GM12878 (cell line): ENCODE data around the gene WDR45B. TPM values are rescaled to one million over a fixed set of nuclear protein-coding genes. Genes with fewer than 3 reads are reported as not detected.
A peak's percentile ranks its signal among the peaks of the same experiment; 100 is the strongest.

Source experiments
- ATAC-seq: fragments of 200-7000 bp; cut with Tn5 transposase; 3 replicates; pipeline ENCODE4 v1.9.1; 2020; ENCODE audit warnings: mild to moderate bottlenecking, moderate library complexity
- BruUV-seq: library from RNA; stranded (reverse); fragments of 400-500 nt; replicated peaks from 2 replicates; lab custom pipeline; 2021; lab: Mats Ljungman, UMichigan
- CTCF ChIA-PET: fragments of 300-600 bp; sonication (Branson Sonifier 250); formaldehyde crosslinking; extraction: SDS; loops from one replicate; lab custom pipeline; 2021; ENCODE audit warnings: inconsistent platforms; lab: Yijun Ruan, JAX
- POLR2A ChIA-PET: fragments of 350-600 bp; formaldehyde crosslinking; extraction: SDS; loops from one replicate; lab custom pipeline; 2021; ENCODE audit warnings: inconsistent platforms; lab: Charles Lee
- RAD21 ChIA-PET: fragments of 300-600 bp; sonication (Branson Sonifier 250); formaldehyde crosslinking; loops from one replicate; lab custom pipeline; 2023; ENCODE audit warnings: antibody characterized with exemption; ENCODE audit not compliant: unreplicated experiment; lab: Charles Lee
- SMC1A ChIA-PET: fragments of 300-600 bp; sonication (Branson Sonifier 250); formaldehyde crosslinking; loops from one replicate; lab custom pipeline; 2023; ENCODE audit not compliant: unreplicated experiment, uncharacterized antibody; lab: Charles Lee
- DNase-seq: peaks from one replicate; pipeline ENCODE4 v3.0.0-alpha.2; 2011; ENCODE audit warnings: low read depth, low spot score
- FAIRE-seq: peaks from 3 replicates; lab custom pipeline; 2011; peaks lifted over from hg19 to GRCh38; lab: Jason Lieb, UNC
- H2AFZ ChIP-seq: 2 replicates; pipeline ENCODE4 v1.6.0; 2011; ENCODE audit warnings: low read depth, low read length, control low read depth; ENCODE audit not compliant: control insufficient read depth
- H3K27ac ChIP-seq: 2 replicates; pipeline ENCODE4 v1.5.1; 2011; ENCODE audit warnings: control low read depth; ENCODE audit not compliant: control insufficient read depth, insufficient read depth
- H3K27me3 ChIP-seq, 2 experiments: replicated peaks in 1 of 2; 2 replicates each; pipeline versions ENCODE4 v1.6.0 to v1.6.1; 2011; ENCODE audit warnings: low read length in 1 of 2; ENCODE audit not compliant: control insufficient read depth in 2 of 2, insufficient read depth in 2 of 2
- H3K36me3 ChIP-seq, 2 experiments: 2 replicates each; pipeline ENCODE4 v1.5.1; 2011; ENCODE audit warnings: low read length in 1 of 2; ENCODE audit not compliant: control insufficient read depth in 2 of 2, insufficient read depth in 2 of 2
- H3K4me1 ChIP-seq: 2 replicates; pipeline ENCODE4 v1.6.1; 2011; ENCODE audit warnings: mild to moderate bottlenecking, low read length, moderate library complexity, mixed read lengths; ENCODE audit not compliant: control insufficient read depth, insufficient read depth
- H3K4me2 ChIP-seq: 2 replicates; pipeline ENCODE4 v1.6.0; 2011; ENCODE audit warnings: control low read depth; ENCODE audit not compliant: control insufficient read depth, insufficient read depth
- H3K4me3 ChIP-seq: fragments of 200-600 bp; sonication (generic); 2 replicates; pipeline ENCODE4 v1.5.1; 2016
- H3K79me2 ChIP-seq: 2 replicates; pipeline ENCODE4 v1.6.0; 2011; ENCODE audit warnings: low read length; ENCODE audit not compliant: control insufficient read depth, insufficient read depth
- H3K9ac ChIP-seq: 2 replicates; pipeline ENCODE4 v1.8.0; 2011; ENCODE audit warnings: low read length, control low read depth, mixed read lengths; ENCODE audit not compliant: control insufficient read depth, insufficient read depth
- H3K9me3 ChIP-seq: replicated peaks from 3 replicates; pipeline ENCODE4 v1.5.1; 2011; ENCODE audit warnings: mild to moderate bottlenecking, low read length; ENCODE audit not compliant: control insufficient read depth, insufficient read depth
- H4K20me1 ChIP-seq: 2 replicates; pipeline ENCODE4 v1.6.0; 2011; ENCODE audit not compliant: control insufficient read depth, insufficient read depth
- ASH2L ChIP-seq: fragments of 300-600, 200-600 bp; sonication (generic); IDR thresholded peaks from 2 replicates; pipeline ENCODE4 v1.6.1; 2017; ENCODE audit warnings: low read depth, mild to moderate bottlenecking, borderline replicate concordance
- BACH1 ChIP-seq: fragments of 450-650 bp; IDR thresholded peaks from 2 replicates; pipeline ENCODE4 v1.6.1; 2017; ENCODE audit warnings: mild to moderate bottlenecking, borderline replicate concordance
- MEF2B ChIP-seq: fragments of 450-650 bp; IDR thresholded peaks from 2 replicates; pipeline ENCODE4 v1.6.1; 2018; ENCODE audit warnings: mild to moderate bottlenecking, moderate library complexity; ENCODE audit not compliant: partially characterized antibody, poor library complexity, severe bottlenecking
- PML ChIP-seq: IDR thresholded peaks from 2 replicates; pipeline ENCODE4 v1.6.1; 2012; ENCODE audit warnings: low read length, inconsistent platforms
- POLR2A ChIP-seq: IDR thresholded peaks from 2 replicates; pipeline ENCODE4 v1.6.1; 2011; ENCODE audit warnings: low read depth, mild to moderate bottlenecking, low read length
- SMARCA5 ChIP-seq: fragments of 450-650 bp; IDR thresholded peaks from 2 replicates; pipeline ENCODE4 v1.6.1; 2017; ENCODE audit warnings: mild to moderate bottlenecking
- SREBF2 ChIP-seq: IDR thresholded peaks from 2 replicates; pipeline ENCODE4 v1.6.1; 2012; ENCODE audit warnings: mild to moderate bottlenecking, low read length
- WGBS: methylation state at CpG from one replicate; pipeline ENCODE4 v1.1.6; 2016; ENCODE audit warnings: low lambda C conversion rate; ENCODE audit not compliant: insufficient replicate concordance, insufficient coverage; ENCODE audit errors: missing lambda C conversion rate; 5-methylcytosine and 5-hydroxymethylcytosine counted together
- in situ Hi-C: fragments of 300-500 bp; cut with MboI; formaldehyde crosslinking; loops from 9 replicates; pipeline ENCODE4 v1.14.3; 2018; ENCODE audit warnings: mixed read lengths
- intact Hi-C: fragments of 100-400 bp; cut with micrococcal nuclease; formaldehyde crosslinking; loops from one replicate; pipeline ENCODE4 v1.14.2; 2022; ENCODE audit not compliant: unreplicated experiment
- polyA plus RNA-seq, 11 experiments: library from polyadenylated mRNA; depleted of rRNA in 4 of 11; unstranded in 6 of 11; stranded (reverse) in 5 of 11; fragments of >200 nt; fragmentation: Nextera tagmentation in 4 of 11; fragmentation: Illumina TruSeq in 1 of 11; extraction: Ambion mirVana in 4 of 11; extraction: Trizol in 1 of 11; gene quantifications; 1 replicate in 1 of 11; 2 replicates in 10 of 11; pipeline versions ENCODE4 v1.2.1 to v1.2.3, GENCODE V29; 2011 to 2016; ENCODE audit warnings: inconsistent platforms in 2 of 11, missing spikeins in 2 of 11, low read depth in 1 of 11
- total RNA-seq, 4 experiments: library from RNA; depleted of rRNA in 3 of 4; stranded (reverse); fragments of >200 nt in 3 of 4; fragmentation: Illumina TruSeq in 1 of 4; extraction: Trizol in 1 of 4; gene quantifications; 2 replicates each; pipeline versions ENCODE4 v1.2.1 to v1.2.3, GENCODE V29; 2013 to 2021
- TF ChIP-seq, protein P1 (sequence below): fragments of 150-350 bp; IDR thresholded peaks from 2 replicates; pipeline ENCODE4 v1.6.1; 2016; ENCODE audit warnings: low read depth, low read length

The WDR45B gene
- total and polyA plus RNA-seq, 10 of the 15 experiments (the other 5 are each of a cell fraction or from before 2014, with no cell fraction given), result 1.0 to 73.7 (median 26.6) TPM

DNA sequence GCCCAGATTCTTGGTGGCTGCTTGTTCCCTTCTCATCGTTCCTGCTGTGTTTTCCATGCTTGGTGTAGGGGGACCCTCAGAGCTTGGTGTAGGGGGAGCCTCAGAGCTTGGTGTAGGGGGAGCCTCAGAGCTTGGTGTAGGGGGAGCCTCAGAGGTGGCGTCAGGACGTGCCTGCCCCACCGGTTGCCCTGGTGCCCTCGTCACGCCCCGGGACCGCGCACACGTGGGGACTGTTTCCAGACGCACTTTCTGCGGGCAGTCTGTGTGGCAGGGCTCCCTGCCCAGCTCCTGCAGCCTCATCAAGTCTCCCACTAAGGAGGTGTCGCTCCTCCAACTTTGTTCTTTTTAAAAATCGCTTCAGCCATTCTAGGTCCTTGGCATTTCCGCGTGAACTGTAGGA is 51.9 kb downstream of the WDR45B start (continued):
- TF ChIP-seq, protein P1, sequence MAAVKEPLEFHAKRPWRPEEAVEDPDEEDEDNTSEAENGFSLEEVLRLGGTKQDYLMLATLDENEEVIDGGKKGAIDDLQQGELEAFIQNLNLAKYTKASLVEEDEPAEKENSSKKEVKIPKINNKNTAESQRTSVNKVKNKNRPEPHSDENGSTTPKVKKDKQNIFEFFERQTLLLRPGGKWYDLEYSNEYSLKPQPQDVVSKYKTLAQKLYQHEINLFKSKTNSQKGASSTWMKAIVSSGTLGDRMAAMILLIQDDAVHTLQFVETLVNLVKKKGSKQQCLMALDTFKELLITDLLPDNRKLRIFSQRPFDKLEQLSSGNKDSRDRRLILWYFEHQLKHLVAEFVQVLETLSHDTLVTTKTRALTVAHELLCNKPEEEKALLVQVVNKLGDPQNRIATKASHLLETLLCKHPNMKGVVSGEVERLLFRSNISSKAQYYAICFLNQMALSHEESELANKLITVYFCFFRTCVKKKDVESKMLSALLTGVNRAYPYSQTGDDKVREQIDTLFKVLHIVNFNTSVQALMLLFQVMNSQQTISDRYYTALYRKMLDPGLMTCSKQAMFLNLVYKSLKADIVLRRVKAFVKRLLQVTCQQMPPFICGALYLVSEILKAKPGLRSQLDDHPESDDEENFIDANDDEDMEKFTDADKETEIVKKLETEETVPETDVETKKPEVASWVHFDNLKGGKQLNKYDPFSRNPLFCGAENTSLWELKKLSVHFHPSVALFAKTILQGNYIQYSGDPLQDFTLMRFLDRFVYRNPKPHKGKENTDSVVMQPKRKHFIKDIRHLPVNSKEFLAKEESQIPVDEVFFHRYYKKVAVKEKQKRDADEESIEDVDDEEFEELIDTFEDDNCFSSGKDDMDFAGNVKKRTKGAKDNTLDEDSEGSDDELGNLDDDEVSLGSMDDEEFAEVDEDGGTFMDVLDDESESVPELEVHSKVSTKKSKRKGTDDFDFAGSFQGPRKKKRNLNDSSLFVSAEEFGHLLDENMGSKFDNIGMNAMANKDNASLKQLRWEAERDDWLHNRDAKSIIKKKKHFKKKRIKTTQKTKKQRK, result no peak
- TF ChIP-seq POLR2A (no peak), SREBF2 (no peak), SMARCA5 (no peak), MEF2B (no peak), ASH2L (no peak), BACH1 (no peak)

DNA sequence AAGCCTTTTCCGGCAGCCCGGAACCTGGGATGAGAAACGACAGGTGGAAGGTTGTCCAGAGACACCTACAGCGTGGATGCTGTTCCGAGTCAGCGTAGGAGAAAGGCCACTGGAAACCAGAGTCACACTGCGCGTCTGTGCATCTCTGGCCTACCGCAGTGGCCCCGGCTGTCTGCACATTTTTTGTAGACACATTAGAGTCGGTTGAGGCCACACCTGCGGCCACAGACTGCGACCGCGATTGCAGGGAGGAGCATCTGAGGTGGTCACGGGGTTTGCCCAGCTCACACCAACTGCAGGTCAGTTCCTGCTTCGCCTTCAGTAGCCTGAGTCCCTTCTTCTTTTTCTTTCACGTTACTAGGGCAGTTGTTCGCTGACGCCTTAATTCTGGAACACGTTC is 52.4 kb downstream of the WDR45B start:
- no peak overlapping the region for H3K27ac ChIP-seq
- peaks cover 12 to 26% of the 10 kb centered on the region in 2 experiments; a peak in 3 of 4 replicates for H3K36me3 ChIP-seq
- no peak overlapping the region for H3K4me2 ChIP-seq
- H3K27me3 ChIP-seq, result no peaks in the 10 kb centered on the region
- no peaks in the 10 kb centered on the region; the same call in 1 of the 2 replicates for H3K79me2 ChIP-seq
- 68% methylated on average over 20 of the region's 21 CpGs for WGBS
- intact Hi-C loops, result no loop called here
- no peak overlapping the region for H2AFZ ChIP-seq
- no peaks in the 10 kb centered on the region for H4K20me1 ChIP-seq
- RAD21 ChIA-PET, result no interaction called here
- H3K4me1 ChIP-seq, result peaks cover 24% of the 10 kb centered on the region
- no peak for FAIRE-seq
- in situ Hi-C loops, result no loop called here
- no peak overlapping the region for H3K9ac ChIP-seq
- no TSS peak for BruUV-seq
- CTCF ChIA-PET, result no interaction called here
- ATAC-seq, result peak; percentile 50
- no peak for TF ChIP-seq PML
- POLR2A ChIA-PET, result no interaction called here
- no peak for DNase-seq
- no peak overlapping the region for H3K4me3 ChIP-seq
- H3K9me3 ChIP-seq, result no peaks in the 10 kb centered on the region
- SMC1A ChIA-PET, result no interaction called here
